ENCODE results near the gene RASSF8.

DNA sequence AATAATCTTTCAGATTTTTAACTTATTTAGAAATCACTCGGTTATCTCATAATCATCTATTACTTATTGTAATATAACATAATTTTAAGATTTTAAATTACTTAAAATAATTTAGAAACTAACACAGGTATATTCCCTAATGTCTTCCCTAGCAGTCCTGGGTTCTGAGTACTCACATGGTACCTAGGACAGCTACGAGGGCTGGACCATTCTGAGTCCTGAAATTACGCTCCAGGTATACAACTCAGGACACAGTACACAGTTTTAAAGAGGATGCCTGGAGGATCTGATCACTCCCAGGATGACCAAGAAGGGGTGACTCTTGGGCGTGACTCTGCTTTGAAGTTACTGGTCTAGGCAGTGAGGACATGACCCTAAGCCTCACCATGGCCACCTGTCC, 9.1 kb upstream of the RASSF8 start:
- TF ChIP-seq TCF12 (IDR thresholded peaks at IDR 0.05; ENCODE audit: low read depth) (no peak), EGR1 (IDR thresholded peaks at IDR 0.05) (no peak), CEBPB (IDR thresholded peaks at IDR 0.05) (no peak), YY1 (IDR thresholded peaks at IDR 0.05; ENCODE audit: low read depth) (no peak), EP300 (IDR thresholded peaks at IDR 0.05; ENCODE audit: borderline replicate concordance) (no peak), NFIC (IDR thresholded peaks at IDR 0.05) (no peak), RAD21 (IDR thresholded peaks at IDR 0.05; ENCODE audit: low read depth) (no peak), MAX (IDR thresholded peaks at IDR 0.05) (no peak), FOXM1 (IDR thresholded peaks at IDR 0.05; ENCODE audit: borderline replicate concordance, low read depth) (no peak), ZBTB7A (IDR thresholded peaks at IDR 0.05; ENCODE audit: low read depth) (no peak)

All from Ishikawa (cell line).